ENCODE measurements around the gene GPX3.

Gene GPX3

DNA sequence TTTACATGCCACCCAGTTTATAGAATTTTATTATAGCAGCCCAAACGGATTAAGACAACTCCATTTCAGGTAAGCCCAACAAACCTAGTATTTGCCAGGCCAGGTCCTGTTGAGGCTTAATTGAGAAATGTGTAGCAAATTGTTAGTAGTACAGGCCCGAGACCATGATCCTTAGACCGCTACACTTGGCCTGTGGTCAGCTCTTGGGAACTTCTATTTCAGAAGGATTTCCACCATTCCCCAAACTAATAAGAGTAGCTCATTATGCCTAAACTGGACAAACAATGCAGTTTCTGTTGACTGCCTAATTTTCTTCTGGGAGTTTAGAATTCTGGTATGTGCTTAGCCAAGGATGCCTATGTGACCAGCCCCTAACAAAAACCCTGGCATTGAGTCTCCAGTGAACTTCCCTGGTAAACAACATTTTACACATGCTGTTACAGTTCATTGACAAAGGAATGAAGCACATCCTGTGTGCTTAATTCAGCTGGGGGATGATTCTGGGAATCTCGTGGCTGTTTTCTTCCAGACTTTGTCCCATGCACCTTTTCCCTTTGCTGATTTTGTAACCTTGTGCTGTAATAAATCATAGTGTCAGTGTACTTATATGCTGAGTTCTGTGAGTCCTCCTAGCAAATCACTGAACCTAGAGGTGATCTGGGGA is 5.6 kb upstream of the GPX3 start:
- no peak for DNase-seq (ENCODE audit: low spot score)

DNA sequence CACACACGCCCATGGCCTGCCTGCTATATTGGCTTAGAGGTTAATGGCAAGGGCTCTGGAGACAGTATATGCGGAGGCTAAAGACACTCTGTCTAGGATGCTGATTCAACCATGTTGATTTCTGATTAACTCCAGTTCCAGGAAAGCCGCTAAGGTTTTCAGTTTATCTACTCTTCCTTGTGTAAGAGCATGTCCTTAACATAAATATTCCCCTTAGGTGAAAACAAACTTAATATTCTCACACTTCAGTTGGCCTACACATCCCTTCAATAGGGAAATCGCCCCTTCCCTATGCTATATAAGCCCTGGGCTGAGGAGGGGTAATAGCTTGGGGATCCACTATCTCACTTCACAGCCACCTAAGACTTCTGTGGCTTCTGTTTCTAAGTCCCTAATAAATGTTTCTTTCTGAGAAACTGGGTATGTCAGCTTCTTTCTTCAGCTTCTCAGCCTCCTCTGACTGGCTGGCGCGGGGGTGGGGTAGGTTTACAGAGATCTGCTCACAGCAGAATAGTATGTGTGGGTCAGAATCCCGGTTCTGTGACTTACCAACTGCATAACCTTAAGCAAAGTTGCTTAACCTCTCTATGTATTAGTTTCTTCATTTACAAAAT is 4.3 kb upstream of the GPX3 start:
- no peak for DNase-seq (ENCODE audit: low spot score)

DNA sequence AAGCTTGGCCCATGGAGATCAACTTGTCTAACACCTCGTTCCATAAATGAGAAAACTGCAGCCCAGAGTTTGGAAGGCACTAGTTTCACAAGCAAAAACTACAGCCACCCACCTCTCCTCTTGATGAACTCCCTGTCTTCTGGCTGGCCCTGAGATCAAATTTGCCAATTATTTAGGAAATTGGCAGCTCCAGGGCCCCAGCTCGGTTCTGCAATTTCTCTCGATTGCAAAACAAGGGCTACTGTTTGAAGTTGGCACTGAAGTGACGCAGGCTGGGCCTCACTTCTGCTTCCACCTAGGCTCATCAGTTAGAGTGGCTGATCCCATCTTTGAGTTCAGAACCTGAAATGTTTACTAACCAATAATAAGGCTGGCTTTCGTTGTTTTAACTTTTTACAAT is 3.7 kb upstream of the GPX3 start:
- DNase-seq (ENCODE audit: low spot score), result no peak

DNA sequence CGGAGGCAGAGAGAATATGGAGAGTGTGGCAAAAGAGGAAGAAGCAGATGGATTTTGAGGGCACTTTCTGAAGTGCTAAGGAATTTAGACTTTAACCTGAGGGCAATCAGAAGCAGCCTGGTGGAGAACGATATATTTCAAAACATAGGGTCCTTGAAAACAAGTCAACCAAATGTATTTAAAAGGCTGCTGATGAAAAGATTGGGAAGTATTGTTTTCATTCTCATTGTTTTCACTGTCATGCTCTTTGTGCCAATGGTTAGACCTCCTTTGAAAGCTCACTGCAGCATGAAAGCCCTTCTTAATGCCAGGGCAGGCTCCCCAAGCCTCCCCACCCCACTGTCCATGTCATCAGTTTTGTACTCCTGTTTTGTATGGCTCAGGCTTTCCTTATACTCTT is 2.5 kb upstream of the GPX3 start:
- no peak for DNase-seq (ENCODE audit: low spot score)

DNA sequence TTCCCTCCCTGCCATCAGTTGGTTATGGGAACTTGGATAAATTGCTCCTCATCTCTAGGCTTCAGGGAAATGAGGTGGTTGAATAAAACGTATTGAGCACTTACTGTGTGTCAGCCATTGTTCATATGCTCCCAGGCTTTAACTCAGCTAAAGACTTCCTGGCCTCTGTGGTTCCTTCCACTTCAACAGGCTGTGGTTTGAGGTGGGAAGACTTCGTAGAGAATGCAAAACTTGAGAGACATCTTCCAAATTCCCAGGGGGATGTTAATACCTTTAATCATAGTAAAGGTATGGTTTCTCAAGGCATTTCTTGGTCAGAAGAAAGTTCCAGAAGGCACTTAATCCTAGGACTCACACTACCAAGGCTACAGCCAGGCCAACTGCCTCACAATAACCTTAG is 1.5 kb upstream of the GPX3 start:
- DNase-seq (ENCODE audit: low spot score), result no peak

DNA sequence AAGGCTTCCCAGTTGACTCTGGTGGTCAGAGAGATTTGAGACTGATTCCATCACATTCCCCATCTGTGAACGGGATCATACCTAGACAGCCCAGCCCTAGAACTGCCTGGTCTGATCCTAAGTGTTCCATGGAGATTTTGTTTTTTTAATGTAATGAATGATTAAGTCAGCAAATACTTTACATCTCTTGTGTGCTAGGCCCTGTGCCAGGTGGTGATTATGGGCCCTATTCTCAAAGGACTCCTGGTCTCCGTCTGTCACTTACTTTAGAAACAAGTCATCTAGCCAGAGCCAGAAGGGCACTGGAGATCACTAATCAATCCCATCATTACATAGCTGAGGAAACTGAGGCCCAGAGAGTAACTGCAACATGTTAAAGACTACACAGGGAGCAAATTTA is 1.1 kb upstream of the GPX3 start:
- no peak for DNase-seq (ENCODE audit: low spot score)

DNA sequence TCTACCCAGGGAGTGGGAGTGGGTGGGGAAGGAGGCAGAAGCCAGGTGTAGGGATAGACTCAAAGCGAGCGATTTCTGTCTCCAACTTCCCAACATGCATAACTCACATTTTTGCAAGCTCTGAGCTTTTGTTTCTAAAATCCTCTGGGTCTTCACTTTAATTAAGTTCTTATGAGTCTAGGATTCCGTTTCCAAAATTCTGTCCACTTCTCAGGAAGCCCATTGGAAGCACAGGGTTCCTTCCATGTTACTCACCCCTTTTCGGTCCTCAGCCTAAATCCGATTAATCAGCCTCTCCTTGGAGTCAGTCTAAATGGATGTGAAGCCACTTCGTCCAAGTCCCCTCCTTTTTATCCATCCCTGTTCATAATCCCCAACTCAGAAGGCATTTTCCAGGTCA is 1.4 kb downstream of the GPX3 start:
- no peak for DNase-seq (ENCODE audit: low spot score)

DNA sequence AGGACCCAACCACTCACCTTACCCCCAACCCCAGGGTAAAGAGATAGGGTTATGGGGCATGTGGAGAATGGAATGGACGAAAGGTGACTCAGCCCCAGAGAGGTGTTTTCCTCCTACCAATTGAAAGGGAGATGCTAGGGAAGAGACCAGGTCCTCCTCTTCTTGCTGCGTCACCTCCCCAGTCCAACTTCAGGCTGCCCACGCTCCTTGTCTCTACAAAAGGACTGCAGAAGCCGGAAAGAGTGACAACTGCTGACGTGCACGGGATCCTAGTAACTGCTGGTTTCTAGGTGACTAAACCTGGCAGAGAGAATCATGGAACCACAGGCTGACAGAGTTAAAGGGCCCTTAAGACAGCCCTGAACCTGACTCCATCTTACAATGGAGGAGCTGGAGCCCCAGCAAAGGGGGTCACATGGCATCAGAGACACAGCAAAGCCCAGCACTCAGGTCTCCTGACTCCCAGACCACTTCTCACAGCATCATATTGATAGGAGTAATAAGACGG is 2.2 kb downstream of the GPX3 start:
- no peak for DNase-seq (ENCODE audit: low spot score)

DNA sequence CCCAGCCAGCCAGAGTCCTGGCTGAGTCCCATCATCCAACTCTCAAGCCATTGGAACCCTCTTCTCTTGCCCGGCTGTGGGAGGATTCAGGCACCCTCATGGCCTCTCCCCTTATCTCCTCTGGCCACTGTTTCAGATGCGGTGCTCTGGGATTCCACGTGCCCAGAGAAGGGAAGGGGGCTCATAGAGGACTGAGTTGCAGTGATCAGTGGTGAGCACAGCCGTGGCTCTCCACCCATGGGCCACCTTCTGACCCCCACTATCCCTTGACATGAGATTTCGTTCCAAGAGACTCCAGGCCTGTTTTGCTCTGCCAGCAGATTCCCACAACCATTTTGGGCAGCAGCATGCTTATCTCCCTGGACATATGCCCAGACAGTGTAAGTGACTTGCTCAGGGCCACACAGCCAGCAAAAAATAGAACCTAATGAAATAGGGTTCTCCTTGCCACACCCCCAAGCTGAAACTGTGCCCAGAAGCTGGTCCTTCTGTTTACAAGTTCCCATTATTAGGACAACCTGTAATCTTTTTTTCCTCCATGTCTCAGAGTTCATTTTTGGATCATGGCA is 2.7 kb downstream of the GPX3 start:
- DNase-seq (ENCODE audit: low spot score), result no peak

DNA sequence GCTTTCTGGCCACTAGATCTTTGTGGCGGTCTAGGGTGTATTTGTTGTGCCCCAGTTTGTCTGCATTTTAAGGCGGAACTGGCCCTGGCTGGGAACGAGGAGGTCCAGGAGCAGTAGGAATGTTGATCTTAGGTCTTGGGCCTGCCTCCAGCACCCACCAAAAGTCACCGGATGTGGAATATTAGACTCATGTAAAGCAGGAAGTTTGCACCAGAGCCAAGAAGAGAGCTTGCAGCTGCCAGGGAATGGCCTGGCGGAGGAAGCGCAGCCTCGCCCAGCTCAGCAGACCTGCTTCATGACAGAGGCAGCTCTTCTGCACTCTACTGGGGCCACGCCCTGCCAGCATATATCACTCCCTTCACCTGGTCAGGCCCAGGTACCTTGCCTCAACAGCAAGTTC is 3.3 kb downstream of the GPX3 start:
- DNase-seq (ENCODE audit: low spot score), result no peak

DNA sequence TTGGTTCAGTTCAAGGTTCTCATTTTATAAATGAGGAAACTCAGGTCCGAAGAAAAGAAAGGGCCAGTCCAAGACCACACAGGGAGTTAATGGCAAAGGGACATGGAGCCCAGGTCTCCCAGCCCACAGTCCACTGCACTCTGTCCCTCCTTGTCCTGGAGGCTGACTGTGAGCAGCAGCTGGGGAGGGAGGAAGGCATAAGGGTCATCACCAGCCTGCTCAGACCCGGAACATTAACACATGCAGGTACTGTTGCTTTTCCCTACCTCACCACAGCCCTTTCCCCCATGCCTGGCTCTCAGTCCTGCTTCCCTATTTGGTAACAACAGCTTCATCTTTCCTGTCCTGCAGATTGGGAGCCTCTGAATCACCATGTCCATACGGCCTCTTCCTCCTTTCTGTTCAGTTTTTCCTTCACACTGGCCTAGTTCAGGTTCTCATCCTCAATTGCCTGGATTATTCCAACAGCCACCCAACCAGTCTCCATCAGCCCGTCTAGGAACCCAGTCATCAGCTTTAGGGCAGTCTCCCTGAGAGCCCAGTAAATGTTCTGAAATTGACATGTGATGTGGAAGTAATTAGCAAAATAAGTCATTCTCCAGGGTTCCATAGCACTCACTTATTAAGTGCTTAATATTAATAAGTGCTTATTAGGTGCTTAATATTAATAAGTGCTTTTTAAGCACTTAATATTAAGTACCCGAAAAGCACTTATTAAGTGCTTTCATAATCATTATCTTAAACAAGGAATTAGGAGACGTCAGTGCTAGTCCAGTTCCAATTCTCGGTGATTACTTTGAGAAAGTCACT is 4.3 kb downstream of the GPX3 start:
- no peak for DNase-seq (ENCODE audit: low spot score)

DNA sequence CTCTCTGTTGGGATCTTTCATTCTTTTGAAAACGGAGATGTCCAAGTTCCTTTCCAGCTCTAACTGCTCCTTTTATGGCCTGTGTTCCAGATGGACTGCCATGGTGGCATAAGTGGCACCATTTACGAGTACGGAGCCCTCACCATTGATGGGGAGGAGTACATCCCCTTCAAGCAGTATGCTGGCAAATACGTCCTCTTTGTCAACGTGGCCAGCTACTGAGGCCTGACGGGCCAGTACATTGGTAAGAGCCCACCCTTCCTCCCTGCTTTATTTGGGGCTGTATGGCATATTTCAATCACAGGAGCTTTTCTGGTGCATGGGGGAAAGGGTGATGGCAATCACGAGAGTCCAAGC is 4.8 kb downstream of the GPX3 start:
- DNase-seq (ENCODE audit: low spot score), result no peak

DNA sequence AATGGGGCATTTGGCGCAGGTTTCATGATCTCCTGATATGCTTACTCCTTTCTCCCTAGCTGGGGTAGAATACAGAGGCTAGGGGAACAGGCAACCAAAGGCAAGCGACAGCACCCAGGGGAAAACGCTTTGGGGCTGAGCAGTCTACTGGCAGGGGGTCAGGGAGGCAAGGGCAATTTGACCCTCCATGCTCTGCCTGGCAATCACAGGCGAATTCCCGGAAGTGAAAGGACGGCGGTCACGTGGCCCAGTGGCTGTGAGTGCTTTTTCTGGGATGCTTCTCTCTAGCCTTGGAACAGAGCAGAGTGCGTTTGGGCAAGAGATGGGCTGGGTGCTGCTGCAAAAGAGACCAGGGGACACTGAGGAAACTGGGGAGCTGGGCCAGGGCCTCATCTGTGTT is 5.7 kb downstream of the GPX3 start:
- no peak for DNase-seq (ENCODE audit: low spot score)

DNA sequence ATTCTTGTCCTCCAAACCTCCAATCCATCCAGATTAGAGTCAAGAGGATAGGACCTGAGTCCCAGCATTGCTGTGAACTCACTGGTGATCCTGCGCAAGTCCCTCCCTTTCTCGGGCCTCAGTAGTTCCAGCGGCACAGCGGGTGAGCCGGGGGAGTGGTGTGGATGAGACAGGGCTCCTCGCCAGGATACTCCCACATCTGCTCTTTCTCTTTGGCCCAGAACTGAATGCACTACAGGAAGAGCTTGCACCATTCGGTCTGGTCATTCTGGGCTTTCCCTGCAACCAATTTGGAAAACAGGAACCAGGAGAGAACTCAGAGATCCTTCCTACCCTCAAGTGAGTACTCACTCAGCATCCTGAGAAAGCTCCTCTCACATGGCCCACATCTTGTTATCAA is 6.3 kb downstream of the GPX3 start:
- DNase-seq (ENCODE audit: low spot score), result no peak

DNA sequence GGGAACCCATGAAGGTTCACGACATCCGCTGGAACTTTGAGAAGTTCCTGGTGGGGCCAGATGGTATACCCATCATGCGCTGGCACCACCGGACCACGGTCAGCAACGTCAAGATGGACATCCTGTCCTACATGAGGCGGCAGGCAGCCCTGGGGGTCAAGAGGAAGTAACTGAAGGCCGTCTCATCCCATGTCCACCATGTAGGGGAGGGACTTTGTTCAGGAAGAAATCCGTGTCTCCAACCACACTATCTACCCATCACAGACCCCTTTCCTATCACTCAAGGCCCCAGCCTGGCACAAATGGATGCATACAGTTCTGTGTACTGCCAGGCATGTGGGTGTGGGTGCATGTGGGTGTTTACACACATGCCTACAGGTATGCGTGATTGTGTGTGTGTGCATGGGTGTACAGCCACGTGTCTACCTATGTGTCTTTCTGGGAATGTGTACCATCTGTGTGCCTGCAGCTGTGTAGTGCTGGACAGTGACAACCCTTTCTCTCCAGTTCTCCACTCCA is 7.6 kb downstream of the GPX3 start:
- DNase-seq (ENCODE audit: low spot score), result no peak

DNA sequence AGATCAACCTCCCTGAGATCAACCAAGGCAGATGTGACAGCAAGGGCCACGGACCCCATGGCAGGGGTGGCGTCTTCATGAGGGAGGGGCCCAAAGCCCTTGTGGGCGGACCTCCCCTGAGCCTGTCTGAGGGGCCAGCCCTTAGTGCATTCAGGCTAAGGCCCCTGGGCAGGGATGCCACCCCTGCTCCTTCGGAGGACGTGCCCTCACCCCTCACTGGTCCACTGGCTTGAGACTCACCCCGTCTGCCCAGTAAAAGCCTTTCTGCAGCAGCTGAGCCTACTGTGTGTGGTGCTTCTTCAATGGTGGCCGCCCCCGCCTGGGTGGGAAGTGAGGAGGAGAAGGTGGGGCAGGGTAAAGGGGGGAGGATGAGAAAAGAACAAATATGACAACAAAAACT is 8.3 kb downstream of the GPX3 start:
- no peak for DNase-seq (ENCODE audit: low spot score)

DNA sequence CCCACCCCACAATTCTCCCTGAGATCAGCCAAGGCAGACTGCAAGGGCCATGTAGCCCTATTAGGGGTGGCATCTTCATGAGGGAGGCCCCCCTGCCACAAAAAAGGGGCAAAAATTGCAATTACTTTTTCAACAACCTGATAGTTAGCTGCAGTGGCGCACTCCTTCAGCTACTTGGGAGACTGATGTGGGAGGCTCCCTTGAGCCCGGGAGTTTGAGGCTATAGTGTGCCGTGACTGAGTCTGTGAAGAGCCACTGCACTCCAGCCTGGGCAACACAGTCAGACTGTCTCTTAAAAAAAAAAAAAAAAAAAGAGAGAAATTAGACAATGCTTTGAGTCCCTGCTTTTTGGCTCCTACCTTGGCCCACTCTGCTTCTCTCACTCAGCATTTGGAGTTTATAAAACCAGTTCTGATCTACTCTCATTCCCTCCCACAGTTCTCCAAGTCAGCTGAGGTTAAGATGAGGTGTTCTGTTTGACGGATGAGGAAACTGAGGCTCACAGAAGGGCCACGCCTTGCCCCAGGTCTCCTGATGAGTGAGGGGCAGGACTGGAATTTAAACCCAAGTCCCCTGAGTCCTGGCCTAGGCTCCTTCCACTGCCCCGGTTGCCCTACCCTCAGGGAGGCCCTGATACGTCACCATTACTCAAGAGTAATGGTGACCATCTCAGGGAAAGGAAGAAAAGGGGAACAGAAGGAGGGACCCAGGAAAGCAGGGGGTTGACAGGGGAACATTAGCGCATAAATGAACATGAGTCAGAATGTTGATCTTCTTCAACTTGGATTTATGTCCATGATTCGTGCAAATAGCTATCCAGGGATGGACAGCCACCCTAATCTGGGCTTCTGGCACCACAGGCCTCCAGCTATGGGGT is 9.0 kb downstream of the GPX3 start:
- DNase-seq (ENCODE audit: low spot score), result no peak

DNA sequence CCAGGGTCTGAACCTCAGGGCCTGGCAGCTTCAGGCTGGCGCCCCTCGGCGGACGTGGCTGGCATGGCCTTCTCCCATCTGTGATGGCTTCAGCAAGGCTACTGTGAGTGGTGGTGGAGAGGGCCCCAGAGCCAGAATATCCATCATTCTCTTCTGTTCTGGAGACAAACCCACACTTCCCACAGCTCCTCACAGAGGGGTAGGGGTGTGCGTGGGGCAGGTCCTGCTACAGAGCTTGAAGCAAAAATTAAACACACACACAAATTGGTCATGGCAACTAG is 9.6 kb downstream of the GPX3 start:
- no peak for DNase-seq (ENCODE audit: low spot score)

DNA sequence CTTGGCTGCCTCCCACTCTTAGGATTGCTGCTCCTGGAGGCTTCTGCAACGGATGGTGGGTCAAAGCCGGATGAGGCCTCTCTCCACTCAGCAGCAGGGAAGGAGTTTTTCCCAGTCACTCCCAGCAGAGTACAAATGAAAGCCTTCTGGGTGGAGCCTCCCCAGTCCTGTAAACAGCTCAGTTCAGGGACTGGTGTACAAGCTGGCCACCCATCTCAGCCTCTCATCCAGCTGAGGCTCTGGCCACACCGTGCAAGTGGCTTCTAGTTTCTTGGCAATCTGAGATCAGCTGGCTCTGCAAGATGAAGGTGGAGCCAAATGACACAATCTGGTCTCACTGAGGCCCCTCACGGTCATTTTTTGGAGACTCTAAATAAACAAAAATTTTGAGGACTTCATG is 10.0 kb downstream of the GPX3 start:
- DNase-seq (ENCODE audit: low spot score), result no peak

DNA sequence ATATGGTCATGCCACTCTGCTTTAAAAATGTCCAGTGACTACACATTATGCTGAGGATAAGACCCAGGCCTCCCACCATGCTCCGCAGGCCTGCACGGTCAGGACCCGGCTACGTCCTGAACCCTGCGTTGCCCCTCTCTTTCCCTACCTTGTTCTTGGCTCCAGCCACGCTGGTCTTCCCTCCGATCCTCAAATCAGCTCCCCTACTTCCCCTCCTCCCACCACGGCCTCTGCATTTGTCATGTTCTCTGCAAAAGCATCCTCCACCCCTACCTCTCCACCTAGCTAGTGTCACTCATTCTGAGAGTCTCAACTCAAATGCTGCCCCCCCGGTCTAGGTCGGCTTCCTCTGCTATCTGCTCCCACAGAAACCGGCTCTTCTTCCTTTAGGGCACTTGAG is 11.2 kb downstream of the GPX3 start:
- no peak for DNase-seq (ENCODE audit: low spot score)

DNA sequence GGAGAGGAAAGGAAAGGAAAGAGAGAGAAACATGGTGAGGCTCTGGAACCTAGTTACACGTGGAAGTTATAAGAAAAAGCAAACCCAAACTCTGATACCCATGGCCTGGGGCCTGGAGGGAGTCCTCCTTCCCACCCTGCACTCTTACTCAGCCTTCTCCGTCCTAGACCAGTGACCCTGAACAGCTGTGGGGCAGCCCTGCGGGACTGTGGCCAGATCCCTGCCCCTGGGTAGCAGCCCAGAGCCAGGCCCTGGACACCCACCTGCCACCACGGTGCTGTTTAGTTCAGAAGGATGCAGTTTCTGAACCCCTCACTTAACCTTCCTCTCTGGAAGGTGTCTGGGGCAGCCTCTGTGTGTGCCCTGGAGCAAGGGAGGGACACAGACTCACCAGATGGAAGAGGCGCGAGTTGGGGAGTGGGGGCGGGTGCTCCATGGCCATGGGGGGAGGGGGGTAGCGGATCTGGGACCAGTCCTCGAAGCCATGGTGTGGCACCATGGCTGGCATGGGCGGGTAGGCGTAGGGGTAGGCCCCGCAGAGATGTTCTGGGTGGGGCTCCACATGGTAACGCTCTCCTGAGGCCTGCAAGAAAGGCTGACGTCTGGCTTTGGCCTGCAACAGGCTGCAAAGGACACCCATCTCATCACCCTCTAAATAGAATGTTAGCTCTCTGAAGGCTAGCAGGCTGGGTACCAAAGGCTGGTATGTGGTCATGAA is 13.0 kb downstream of the GPX3 start:
- no peak for DNase-seq (ENCODE audit: low spot score)
